ENCODE results near the gene GRID1.

DNA sequence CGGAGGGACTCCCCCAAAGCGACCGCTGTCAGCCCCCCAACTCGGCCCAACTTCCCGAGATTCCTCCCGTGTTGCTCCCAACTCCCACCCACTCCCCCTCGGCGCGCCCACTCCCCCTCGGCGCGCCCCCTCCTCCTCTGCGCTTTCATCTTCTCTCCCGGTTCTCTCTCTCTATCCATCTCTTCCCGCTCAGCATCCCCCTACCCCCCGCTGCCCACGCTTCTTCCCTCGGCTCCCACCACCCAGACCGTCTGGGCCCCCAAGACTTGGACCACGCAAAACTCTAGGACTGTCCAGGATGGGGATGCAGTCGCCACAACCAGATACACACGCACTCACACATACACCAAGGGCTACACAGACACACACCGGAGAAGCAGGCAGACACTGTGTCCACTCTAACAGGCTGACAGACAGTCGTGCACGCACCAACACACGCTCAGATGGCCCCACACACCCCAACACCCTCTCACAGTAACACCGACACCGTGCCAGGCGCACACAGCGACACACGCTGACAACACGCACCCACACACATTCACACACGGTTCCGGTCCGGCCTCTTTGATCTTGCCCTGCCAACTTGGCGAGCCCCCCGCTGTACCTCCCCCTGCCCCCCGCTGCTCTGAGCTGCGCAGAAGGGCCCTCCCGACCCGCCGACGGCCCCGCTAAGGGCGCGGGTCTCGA, 1.1 kb downstream of the GRID1 start:
- TF ChIP-seq POLR2AphosphoS5 (IDR thresholded peaks at IDR 0.05; ENCODE audit: low read depth, low read length) (no peak), POLR2A (IDR thresholded peaks at IDR 0.05; ENCODE audit: low read depth, low read length) (no peak), SPI1 (IDR thresholded peaks at IDR 0.05; ENCODE audit: low read depth, low read length) (no peak)

All from GM12891 (cell line).